Transverse colon (tissue), 3 donors: Measurements from ENCODE around the gene C2CD4D.

Experiments
- EP300 ChIP-seq: sonication (generic); formaldehyde crosslinking; IDR thresholded peaks from one replicate; pipeline ENCODE4 v1.6.1; 2017; ENCODE audit warnings: antibody characterized with exemption, low read depth
- POLR2A ChIP-seq: fragments of 450-650 bp; IDR thresholded peaks from one replicate; pipeline ENCODE4 v1.6.1; 2016; ENCODE audit warnings: antibody characterized with exemption, mild to moderate bottlenecking, moderate library complexity
- TF ChIP-seq, protein P1 (sequence below), 5 experiments: fragments of 200-600 bp in 3 of 5; fragments of 450-650 bp in 2 of 5; sonication (generic) in 3 of 5; IDR thresholded peaks; 1 replicate in 2 of 5; 2 replicates in 3 of 5; pipeline ENCODE4 v1.5.1; 2016 to 2017; ENCODE audit warnings: antibody characterized with exemption in 5 of 5, inconsistent platforms in 3 of 5, mild to moderate bottlenecking in 2 of 5, moderate library complexity in 1 of 5

DNA sequence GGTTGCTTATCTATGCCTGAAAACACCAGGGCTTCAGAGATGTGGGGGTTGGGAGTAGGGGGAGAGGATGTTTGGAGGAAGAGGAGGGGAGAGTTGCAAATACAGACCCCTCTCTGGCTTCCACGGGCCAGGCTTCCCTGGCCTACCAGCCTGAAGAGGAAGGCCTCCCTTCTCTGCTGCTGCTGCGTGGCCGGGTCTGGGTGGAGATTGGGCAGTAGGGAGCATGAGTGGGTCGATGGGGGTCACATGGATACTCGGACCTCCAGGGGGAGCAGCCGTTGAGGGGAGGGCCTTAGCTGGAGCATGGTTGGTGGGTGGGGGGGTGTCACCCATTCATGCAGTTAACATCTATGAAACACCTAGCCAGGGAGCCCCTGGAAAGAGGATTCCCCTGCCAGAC is 9.6 kb downstream of the C2CD4D start:
- TF ChIP-seq, protein P1, sequence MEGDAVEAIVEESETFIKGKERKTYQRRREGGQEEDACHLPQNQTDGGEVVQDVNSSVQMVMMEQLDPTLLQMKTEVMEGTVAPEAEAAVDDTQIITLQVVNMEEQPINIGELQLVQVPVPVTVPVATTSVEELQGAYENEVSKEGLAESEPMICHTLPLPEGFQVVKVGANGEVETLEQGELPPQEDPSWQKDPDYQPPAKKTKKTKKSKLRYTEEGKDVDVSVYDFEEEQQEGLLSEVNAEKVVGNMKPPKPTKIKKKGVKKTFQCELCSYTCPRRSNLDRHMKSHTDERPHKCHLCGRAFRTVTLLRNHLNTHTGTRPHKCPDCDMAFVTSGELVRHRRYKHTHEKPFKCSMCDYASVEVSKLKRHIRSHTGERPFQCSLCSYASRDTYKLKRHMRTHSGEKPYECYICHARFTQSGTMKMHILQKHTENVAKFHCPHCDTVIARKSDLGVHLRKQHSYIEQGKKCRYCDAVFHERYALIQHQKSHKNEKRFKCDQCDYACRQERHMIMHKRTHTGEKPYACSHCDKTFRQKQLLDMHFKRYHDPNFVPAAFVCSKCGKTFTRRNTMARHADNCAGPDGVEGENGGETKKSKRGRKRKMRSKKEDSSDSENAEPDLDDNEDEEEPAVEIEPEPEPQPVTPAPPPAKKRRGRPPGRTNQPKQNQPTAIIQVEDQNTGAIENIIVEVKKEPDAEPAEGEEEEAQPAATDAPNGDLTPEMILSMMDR (IDR thresholded peaks at IDR 0.05) = no peak
- no peak for TF ChIP-seq POLR2A
- no peak for TF ChIP-seq EP300
